Loucy (cell line): ENCODE results near the gene CAB39.

ENCODE experiments used
- H2AFZ ChIP-seq: fragments of 200-600 bp; sonication (generic); 2 replicates; pipeline ENCODE4 v1.6.0; 2016; ENCODE audit warnings: antibody characterized with exemption, mild to moderate bottlenecking, low read length, moderate library complexity
- H3F3A ChIP-seq: fragments of 200-600 bp; 2 replicates; pipeline ENCODE4 v1.6.0; 2016; ENCODE audit warnings: antibody characterized with exemption, low read depth, mild to moderate bottlenecking
- H3K27me3 ChIP-seq: fragments of 200-600 bp; sonication (generic); 2 replicates; pipeline ENCODE4 v1.6.1; 2014; ENCODE audit warnings: low read length, mild to moderate bottlenecking; ENCODE audit not compliant: insufficient read depth, poor library complexity, severe bottlenecking
- H3K36me3 ChIP-seq: fragments of 200-600 bp; sonication (generic); 2 replicates; pipeline ENCODE4 v1.6.1; 2016; ENCODE audit warnings: low read length; ENCODE audit not compliant: insufficient read depth
- H3K4me1 ChIP-seq: fragments of 200-600 bp; sonication (generic); 2 replicates; pipeline ENCODE4 v1.5.1; 2014; ENCODE audit warnings: low read length, mild to moderate bottlenecking; ENCODE audit not compliant: insufficient read depth, poor library complexity, severe bottlenecking
- H3K4me2 ChIP-seq: fragments of 200-600 bp; sonication (generic); 2 replicates; pipeline ENCODE4 v1.6.0; 2014; ENCODE audit warnings: antibody characterized with exemption, low read length, low read depth, mild to moderate bottlenecking; ENCODE audit not compliant: poor library complexity, severe bottlenecking
- H3K4me3 ChIP-seq: fragments of 200-600 bp; sonication (generic); 2 replicates; pipeline ENCODE4 v1.5.1; 2014; ENCODE audit warnings: low read length, mild to moderate bottlenecking, mixed read lengths; ENCODE audit not compliant: poor library complexity, severe bottlenecking
- H3K79me2 ChIP-seq: fragments of 200-600 bp; sonication (generic); 2 replicates; pipeline ENCODE4 v1.6.1; 2014; ENCODE audit warnings: low read length; ENCODE audit not compliant: insufficient read depth
- H3K9ac ChIP-seq: fragments of 200-600 bp; sonication (generic); 2 replicates; pipeline ENCODE4 v1.6.0; 2014; ENCODE audit warnings: mild to moderate bottlenecking, low read depth, low read length, moderate library complexity; ENCODE audit not compliant: poor library complexity, severe bottlenecking
- H3K9me2 ChIP-seq: fragments of 200-600 bp; sonication (generic); replicated peaks from 2 replicates; pipeline ENCODE4 v1.6.1; 2016; ENCODE audit warnings: low read depth, low read length, mixed read lengths
- H3K9me3 ChIP-seq: fragments of 200-600 bp; sonication (generic); 2 replicates; pipeline ENCODE4 v1.6.1; 2014; ENCODE audit warnings: mild to moderate bottlenecking, antibody characterized with exemption, low read length, low read depth; ENCODE audit not compliant: insufficient read depth
- H4K20me1 ChIP-seq: fragments of 200-600 bp; sonication (generic); 2 replicates; pipeline ENCODE4 v1.6.0; 2014; ENCODE audit warnings: antibody characterized with exemption, low read length, mild to moderate bottlenecking; ENCODE audit not compliant: insufficient read depth, poor library complexity, severe bottlenecking
- EZH2phosphoT487 ChIP-seq: fragments of 200-600 bp; IDR thresholded peaks from 2 replicates; pipeline ENCODE4 v1.6.1; 2018; ENCODE audit warnings: antibody characterized with exemption, mild to moderate bottlenecking, moderate library complexity, borderline replicate concordance
- TF ChIP-seq, protein P1 (sequence below): fragments of 200-600 bp; sonication (generic); conservative IDR thresholded peaks from 2 replicates; pipeline ENCODE4 v1.5.1; 2014; ENCODE audit warnings: mild to moderate bottlenecking, antibody characterized with exemption, low read length

CAB39 gene

DNA sequence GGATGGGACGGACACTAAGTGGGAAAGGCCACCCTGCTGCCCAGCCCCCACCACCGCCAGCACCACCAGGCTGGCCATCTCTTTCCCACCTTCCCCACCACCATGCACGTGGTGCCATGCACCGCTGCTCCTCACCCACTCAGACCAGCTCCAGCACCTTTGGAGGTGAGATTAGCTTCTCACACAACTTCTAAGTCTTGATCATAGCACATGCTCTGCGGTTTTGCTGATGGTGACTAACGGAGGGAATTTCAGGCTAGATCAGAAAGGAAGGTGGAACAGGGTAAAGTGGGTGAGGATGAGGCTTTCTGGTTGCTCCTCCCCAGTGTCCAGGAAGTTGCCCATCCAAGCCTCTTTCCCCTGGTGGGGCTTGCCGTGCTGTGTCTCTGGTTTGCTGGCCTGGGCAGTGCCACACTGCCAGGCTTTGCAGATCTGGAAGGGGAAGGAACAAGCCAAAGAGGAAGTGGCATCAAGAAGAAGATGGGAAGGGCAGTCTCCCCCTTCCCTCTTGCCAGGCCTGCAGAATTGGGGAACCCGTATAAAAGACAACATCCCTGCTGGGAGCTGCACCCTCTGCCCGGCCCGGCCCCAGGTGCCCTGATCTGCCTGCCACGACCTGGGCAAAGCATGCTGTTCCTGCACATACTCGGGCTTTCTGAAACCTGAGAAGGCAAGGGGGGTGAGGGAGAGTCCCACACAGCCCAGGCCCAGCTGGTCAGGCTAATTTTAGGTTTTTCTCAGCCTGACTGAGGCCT is 44.3 kb upstream of the CAB39 start:
- Histone ChIP-seq H3K36me3 (no peaks in the 10 kb centered on the region), H3F3A (no peaks in the 10 kb centered on the region), H3K79me2 (no peaks in the 10 kb centered on the region), H3K27me3 (no peaks in the 10 kb centered on the region), H4K20me1 (no peaks in the 10 kb centered on the region), H3K4me1 (peaks cover 71% of the 10 kb centered on the region), H3K9me3 (no peaks in the 10 kb centered on the region), H2AFZ (no peak overlapping the region; the same call in 1 of the 2 replicates), H3K9me2 (no peaks in the 10 kb centered on the region), H3K4me3 (no peak overlapping the region), H3K9ac (peak overlapping the region; percentile 1), H3K4me2 (peak overlapping the region; percentile 34)
- TF ChIP-seq, protein P1, sequence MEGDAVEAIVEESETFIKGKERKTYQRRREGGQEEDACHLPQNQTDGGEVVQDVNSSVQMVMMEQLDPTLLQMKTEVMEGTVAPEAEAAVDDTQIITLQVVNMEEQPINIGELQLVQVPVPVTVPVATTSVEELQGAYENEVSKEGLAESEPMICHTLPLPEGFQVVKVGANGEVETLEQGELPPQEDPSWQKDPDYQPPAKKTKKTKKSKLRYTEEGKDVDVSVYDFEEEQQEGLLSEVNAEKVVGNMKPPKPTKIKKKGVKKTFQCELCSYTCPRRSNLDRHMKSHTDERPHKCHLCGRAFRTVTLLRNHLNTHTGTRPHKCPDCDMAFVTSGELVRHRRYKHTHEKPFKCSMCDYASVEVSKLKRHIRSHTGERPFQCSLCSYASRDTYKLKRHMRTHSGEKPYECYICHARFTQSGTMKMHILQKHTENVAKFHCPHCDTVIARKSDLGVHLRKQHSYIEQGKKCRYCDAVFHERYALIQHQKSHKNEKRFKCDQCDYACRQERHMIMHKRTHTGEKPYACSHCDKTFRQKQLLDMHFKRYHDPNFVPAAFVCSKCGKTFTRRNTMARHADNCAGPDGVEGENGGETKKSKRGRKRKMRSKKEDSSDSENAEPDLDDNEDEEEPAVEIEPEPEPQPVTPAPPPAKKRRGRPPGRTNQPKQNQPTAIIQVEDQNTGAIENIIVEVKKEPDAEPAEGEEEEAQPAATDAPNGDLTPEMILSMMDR = no peak
- no peak for TF ChIP-seq EZH2phosphoT487

DNA sequence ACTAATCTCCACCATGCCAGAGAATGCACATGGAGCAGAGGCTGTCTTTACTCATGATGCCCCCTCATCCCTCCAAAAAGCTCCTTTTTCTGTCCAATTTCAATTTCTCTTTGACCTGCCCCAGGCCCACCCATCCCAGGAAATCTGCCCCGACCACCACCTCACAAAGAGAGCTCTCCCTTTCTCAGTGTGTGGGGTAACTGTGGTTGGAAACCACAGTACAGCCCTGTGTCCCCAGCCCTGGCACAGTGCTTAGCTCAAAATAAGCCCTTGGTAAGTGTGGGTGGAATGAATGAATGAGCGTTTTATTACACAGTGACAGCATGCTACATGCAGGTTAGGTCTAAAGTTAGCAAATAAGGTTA is 43.7 kb upstream of the CAB39 start:
- H3K9ac ChIP-seq = peak overlapping the region; percentile 1
- no peaks in the 10 kb centered on the region for H3K79me2 ChIP-seq
- H3K4me1 ChIP-seq = peaks cover 66% of the 10 kb centered on the region
- H3K27me3 ChIP-seq = no peaks in the 10 kb centered on the region
- no peaks in the 10 kb centered on the region for H3K9me2 ChIP-seq
- no peak for TF ChIP-seq EZH2phosphoT487
- TF ChIP-seq, protein P1 = no peak
- no peak overlapping the region for H3K4me3 ChIP-seq
- no peaks in the 10 kb centered on the region for H3F3A ChIP-seq
- H2AFZ ChIP-seq = no peak overlapping the region
- no peaks in the 10 kb centered on the region for H3K36me3 ChIP-seq
- H3K4me2 ChIP-seq = peak overlapping the region; percentile 34
- no peaks in the 10 kb centered on the region for H4K20me1 ChIP-seq
- no peaks in the 10 kb centered on the region for H3K9me3 ChIP-seq

DNA sequence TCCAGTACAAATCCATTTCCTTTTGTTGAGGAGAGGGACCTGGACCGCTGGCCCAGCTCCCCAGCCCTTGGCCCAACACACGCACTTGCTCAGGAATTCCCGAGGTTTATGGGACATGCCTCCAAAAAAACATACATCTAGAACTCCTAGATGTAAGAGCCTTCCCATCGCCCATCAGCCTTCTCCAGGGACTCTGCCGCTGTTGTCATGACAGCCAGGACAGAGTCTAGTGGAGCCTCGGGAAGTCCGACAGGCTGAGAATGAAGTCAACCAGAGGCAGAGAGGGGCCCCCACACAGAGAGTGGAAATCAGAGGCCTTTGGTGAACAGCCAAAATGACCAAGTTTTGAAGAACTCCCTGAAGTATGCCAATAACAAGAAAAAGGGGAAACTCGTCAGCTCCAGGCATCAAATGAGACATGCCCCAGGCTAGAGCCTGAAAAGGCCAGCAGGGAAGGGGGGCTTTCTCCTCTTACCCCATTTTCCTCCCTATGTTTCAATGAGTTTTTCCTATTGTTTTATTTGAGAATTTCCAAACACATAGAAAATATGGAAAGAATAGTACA is 43.2 kb upstream of the CAB39 start:
- Histone ChIP-seq H3K4me1 (peaks cover 60% of the 10 kb centered on the region), H3K4me2 (peak overlapping the region; percentile 34), H3K9me3 (no peaks in the 10 kb centered on the region), H3K27me3 (no peaks in the 10 kb centered on the region), H4K20me1 (no peaks in the 10 kb centered on the region), H3F3A (no peaks in the 10 kb centered on the region), H3K4me3 (no peak overlapping the region), H3K9ac (peak overlapping the region; percentile 1), H3K36me3 (no peaks in the 10 kb centered on the region), H3K79me2 (no peaks in the 10 kb centered on the region), H3K9me2 (no peaks in the 10 kb centered on the region), H2AFZ (no peak overlapping the region)
- no peak for TF ChIP-seq EZH2phosphoT487
- TF ChIP-seq, protein P1 = no peak
